GM23248 (cell line): ENCODE data around the gene MAP3K7CL. TPM values are rescaled to one million over a fixed set of nuclear protein-coding genes. Genes with fewer than 3 reads are reported as not detected.

Source experiments
- DNase-seq: peaks from one replicate; pipeline ENCODE4 v3.0.0-alpha.2; 2015
- H2AFZ ChIP-seq: fragments of 200-600 bp; sonication (generic); 2 replicates; pipeline ENCODE4 v1.6.1; 2016; ENCODE audit warnings: antibody characterized with exemption
- H3F3A ChIP-seq: fragments of 200-600 bp; sonication (generic); 2 replicates; pipeline ENCODE4 v1.6.1; 2016; ENCODE audit warnings: mild to moderate bottlenecking, antibody characterized with exemption, mixed run types; ENCODE audit not compliant: insufficient read depth
- H3K27ac ChIP-seq: fragments of 200-600 bp; sonication (generic); 2 replicates; pipeline ENCODE4 v1.5.1; 2016; ENCODE audit warnings: mild to moderate bottlenecking
- H3K27me3 ChIP-seq: fragments of 200-600 bp; sonication (generic); replicated peaks from 2 replicates; pipeline ENCODE4 v1.6.1; 2016; ENCODE audit warnings: mild to moderate bottlenecking; ENCODE audit not compliant: insufficient read depth
- H3K36me3 ChIP-seq: fragments of 200-600 bp; sonication (generic); 2 replicates; pipeline ENCODE4 v1.6.1; 2016; ENCODE audit warnings: low read depth, mild to moderate bottlenecking
- H3K4me1 ChIP-seq: fragments of 200-600 bp; sonication (generic); 2 replicates; pipeline ENCODE4 v1.6.1; 2016; ENCODE audit warnings: mild to moderate bottlenecking; ENCODE audit not compliant: insufficient read depth
- H3K4me2 ChIP-seq: fragments of 200-600 bp; sonication (generic); one replicate; pipeline ENCODE4 v1.6.1; 2016; ENCODE audit warnings: mild to moderate bottlenecking; ENCODE audit not compliant: unreplicated experiment
- H3K4me3 ChIP-seq: fragments of 200-600 bp; sonication (generic); 2 replicates; pipeline ENCODE4 v1.5.1; 2016; ENCODE audit warnings: mild to moderate bottlenecking
- H3K79me2 ChIP-seq: fragments of 200-600 bp; sonication (generic); 2 replicates; pipeline ENCODE4 v1.6.1; 2016; ENCODE audit warnings: mild to moderate bottlenecking; ENCODE audit not compliant: insufficient read depth
- H3K9ac ChIP-seq: fragments of 200-600 bp; sonication (generic); 2 replicates; pipeline ENCODE4 v1.6.1; 2016; ENCODE audit warnings: mild to moderate bottlenecking
- H3K9me2 ChIP-seq: fragments of 200-600 bp; sonication (generic); 2 replicates; pipeline ENCODE4 v1.6.1; 2016; ENCODE audit warnings: mixed run types, mild to moderate bottlenecking, moderate library complexity; ENCODE audit not compliant: insufficient read depth
- H3K9me3 ChIP-seq: fragments of 200-600 bp; sonication (generic); one replicate; pipeline ENCODE4 v1.6.1; 2017; ENCODE audit warnings: low read depth
- H4K20me1 ChIP-seq: fragments of 200-600 bp; sonication (generic); 2 replicates; pipeline ENCODE4 v1.6.0; 2016; ENCODE audit not compliant: insufficient read depth
- EZH2 ChIP-seq: fragments of 200-600 bp; sonication (generic); IDR thresholded peaks from 2 replicates; pipeline ENCODE4 v1.6.1; 2018; ENCODE audit warnings: antibody characterized with exemption, mild to moderate bottlenecking; ENCODE audit not compliant: insufficient read depth, poor library complexity, severe bottlenecking
- EZH2phosphoT487 ChIP-seq: fragments of 200-600 bp; sonication (generic); IDR thresholded peaks from 2 replicates; pipeline ENCODE4 v1.6.1; 2018; ENCODE audit warnings: antibody characterized with exemption, moderate library complexity, mild to moderate bottlenecking, low read depth; ENCODE audit not compliant: insufficient read depth
- WGBS, 2 experiments: methylation state at CpG; one replicate each; pipeline ENCODE4 v1.1.6; 2015 to 2017; ENCODE audit warnings: low lambda C conversion rate in 2 of 2, low coverage in 1 of 2; ENCODE audit errors: missing lambda C conversion rate in 2 of 2; 5-methylcytosine and 5-hydroxymethylcytosine counted together
- in situ Hi-C: fragments of 300-500 bp; cut with MboI; formaldehyde crosslinking; loops from 2 replicates; pipeline ENCODE4 v1.15.0; 2020
- polyA plus RNA-seq: library from polyadenylated mRNA; unstranded; fragments of >200 nt; fragmentation: Nextera tagmentation; extraction: Ambion mirVana; gene quantifications from 2 replicates; pipeline ENCODE4 v1.2.1, GENCODE V29; 2016
- total RNA-seq: library from RNA; depleted of rRNA; stranded (reverse); fragments of >200 nt; shearing (Covaris generic); gene quantifications from 2 replicates; pipeline ENCODE4 v1.2.3, GENCODE V29; 2014

MAP3K7CL gene
- total and polyA plus RNA-seq, 2 experiments from 2014 or later = 14.8 to 34.3 TPM

DNA sequence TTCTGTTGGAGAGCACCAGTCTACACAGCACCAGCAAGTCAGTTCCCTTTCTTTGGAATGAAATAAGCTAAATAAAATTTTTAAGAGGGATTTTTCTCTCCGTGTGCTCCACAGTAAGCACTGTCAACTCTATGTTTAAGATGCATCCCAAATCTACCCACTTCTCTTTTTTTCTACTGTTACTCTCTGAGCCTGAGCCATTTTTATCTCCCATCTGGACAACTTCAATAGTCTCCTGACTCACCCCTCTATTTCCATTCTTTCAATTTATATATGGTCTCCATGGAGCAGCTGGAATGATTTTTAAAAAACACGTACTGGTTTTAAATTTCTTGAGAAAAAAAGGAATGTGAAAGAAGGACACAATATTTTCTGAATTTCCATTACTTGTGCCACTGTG is 32.3 kb upstream of the MAP3K7CL start:
- Histone ChIP-seq H3K9ac (no peak overlapping the region), H3F3A (no peaks in the 10 kb centered on the region), H3K4me1 (peaks cover 7% of the 10 kb centered on the region), H3K36me3 (no peaks in the 10 kb centered on the region), H3K4me2 (no peak overlapping the region), H3K27ac (no peak overlapping the region), H3K9me3 (no peaks in the 10 kb centered on the region), H3K27me3 (no peaks in the 10 kb centered on the region), H2AFZ (0 out of 2 replicates have a peak overlapping the region, but pooled peaks have one; percentile 46), H3K9me2 (no peaks in the 10 kb centered on the region), H3K79me2 (no peaks in the 10 kb centered on the region), H4K20me1 (no peaks in the 10 kb centered on the region), H3K4me3 (no peak overlapping the region)
- in situ Hi-C loops = no loop called here
- WGBS, 2 experiments = 64 to 73% methylated on average over 2 of the region's 2 CpGs
- TF ChIP-seq EZH2 (no peak), EZH2phosphoT487 (no peak)
- DNase-seq = peak; percentile 27

GRCh38 chr21:29102791-29103257 is 27.6 kb upstream of the MAP3K7CL start:
- Histone ChIP-seq H3K27ac (no peak overlapping the region), H3K9ac (no peak overlapping the region), H3K4me1 (peaks cover 17% of the 10 kb centered on the region), H2AFZ (no peak overlapping the region), H3K4me2 (no peak overlapping the region), H3K4me3 (no peak overlapping the region), H3F3A (no peaks in the 10 kb centered on the region; the same call in 1 of the 2 replicates), H4K20me1 (no peaks in the 10 kb centered on the region), H3K79me2 (no peaks in the 10 kb centered on the region), H3K27me3 (no peaks in the 10 kb centered on the region), H3K9me2 (no peaks in the 10 kb centered on the region), H3K36me3 (no peaks in the 10 kb centered on the region), H3K9me3 (no peaks in the 10 kb centered on the region)
- TF ChIP-seq EZH2 (no peak), EZH2phosphoT487 (no peak)
- no peak for DNase-seq
- in situ Hi-C loops = no loop called here
- WGBS, 2 experiments = 92 to 100% methylated on average over 2 of the region's 2 CpGs

DNA sequence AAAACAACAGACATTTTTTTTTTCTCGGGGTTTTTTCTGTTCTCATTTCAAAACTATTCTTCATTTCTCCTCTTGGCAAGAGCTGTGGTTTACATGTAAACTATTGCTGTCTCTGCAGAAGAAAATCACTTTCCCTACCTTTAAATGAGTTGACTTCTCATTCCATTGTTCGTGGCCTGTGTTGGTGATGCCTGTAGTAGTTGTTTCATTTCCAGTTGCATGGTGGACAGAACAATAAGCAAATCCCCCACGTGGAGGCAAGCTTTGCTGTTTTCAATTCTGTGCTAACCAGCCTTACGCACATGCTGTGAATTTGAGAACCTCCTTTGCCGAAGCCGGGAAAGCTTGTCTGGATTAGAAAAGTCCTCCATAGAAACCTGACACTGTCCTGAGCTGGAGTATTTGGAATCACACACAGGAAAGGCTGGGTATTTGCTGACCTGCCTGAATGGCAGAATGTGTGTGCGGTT is 26.2 kb upstream of the MAP3K7CL start:
- peak overlapping the region; percentile 20; the same call in 1 of the 2 replicates for H2AFZ ChIP-seq
- H3F3A ChIP-seq = no peaks in the 10 kb centered on the region; the same call in 1 of the 2 replicates
- H3K27ac ChIP-seq = no peak overlapping the region
- in situ Hi-C loops = no loop called here
- TF ChIP-seq EZH2phosphoT487 = no peak
- no peak for TF ChIP-seq EZH2
- no peak overlapping the region for H3K9ac ChIP-seq
- H3K79me2 ChIP-seq = no peaks in the 10 kb centered on the region
- DNase-seq = no peak
- no peaks in the 10 kb centered on the region for H3K36me3 ChIP-seq
- 54 to 60% methylated on average over 7 of the region's 7 CpGs for WGBS, 2 experiments
- no peak overlapping the region for H3K4me3 ChIP-seq
- H3K9me2 ChIP-seq = no peaks in the 10 kb centered on the region
- no peaks in the 10 kb centered on the region for H3K27me3 ChIP-seq
- peaks cover 14% of the 10 kb centered on the region for H3K4me1 ChIP-seq
- H4K20me1 ChIP-seq = no peaks in the 10 kb centered on the region
- H3K4me2 ChIP-seq = no peak overlapping the region
- H3K9me3 ChIP-seq = no peaks in the 10 kb centered on the region

DNA sequence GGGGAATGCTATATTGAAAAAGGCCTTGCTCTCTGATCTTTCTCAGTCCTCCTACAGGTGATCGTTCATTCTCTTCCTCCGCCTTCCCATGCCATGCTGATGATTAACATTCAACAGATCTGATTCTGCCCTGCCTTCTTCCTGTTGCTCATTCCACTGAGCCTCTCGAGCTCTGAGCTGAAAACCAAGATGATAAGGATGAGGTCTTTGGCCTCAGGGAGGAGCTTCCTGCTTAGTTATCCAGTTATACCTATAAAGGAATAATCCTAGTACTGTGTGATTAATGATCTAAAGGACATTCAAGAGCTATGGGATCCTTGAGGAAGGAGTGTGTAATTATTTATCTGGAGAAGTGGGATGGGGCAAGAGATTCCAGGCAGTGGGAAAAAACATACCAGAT is 25.2 kb upstream of the MAP3K7CL start:
- Histone ChIP-seq H3F3A (no peaks in the 10 kb centered on the region; the same call in 1 of the 2 replicates), H3K4me3 (no peak overlapping the region), H2AFZ (peak overlapping the region; percentile 20; the same call in 1 of the 2 replicates), H3K4me1 (peaks cover 11% of the 10 kb centered on the region), H3K9me3 (no peaks in the 10 kb centered on the region), H4K20me1 (no peaks in the 10 kb centered on the region), H3K36me3 (no peaks in the 10 kb centered on the region), H3K9me2 (no peaks in the 10 kb centered on the region), H3K79me2 (no peaks in the 10 kb centered on the region), H3K27ac (no peak overlapping the region), H3K4me2 (no peak overlapping the region), H3K27me3 (no peaks in the 10 kb centered on the region), H3K9ac (no peak overlapping the region)
- in situ Hi-C loops = no loop called here
- TF ChIP-seq EZH2phosphoT487 (no peak), EZH2 (no peak)
- 32 to 40% methylated on average over 3 of the region's 3 CpGs for WGBS, 2 experiments
- peak; percentile 59 for DNase-seq
